Panc1 (cell line): ENCODE data around the gene KDM5A. TPM values are rescaled to one million over a fixed set of nuclear protein-coding genes. Genes with fewer than 3 reads are reported as not detected.
"Not testable (repeated sequence)": the region's sequence is repeated elsewhere in the genome, so short reads cannot be mapped to it uniquely, and the experiment has no call there.

Source experiments
- ATAC-seq: fragments of 200-7000 bp; cut with Tn5 transposase; 2 replicates; pipeline ENCODE4 v1.9.1; 2020; ENCODE audit warnings: mild to moderate bottlenecking, moderate library complexity
- Bru-seq: library from RNA; stranded (reverse); fragments of 400-500 nt; gene quantifications from one replicate; lab custom pipeline; 2021; lab: Mats Ljungman, UMichigan
- BruChase-seq, 2 experiments: library from RNA; stranded (reverse); fragments of 400-500 nt; gene quantifications; one replicate each; lab custom pipeline; 2021; lab: Mats Ljungman, UMichigan
- BruUV-seq: library from RNA; stranded (reverse); fragments of 400-500 nt; replicated peaks from 2 replicates; lab custom pipeline; 2021; lab: Mats Ljungman, UMichigan
- CTCF ChIA-PET: fragments of 300-600 bp; sonication (Branson Sonifier 250); formaldehyde crosslinking; loops from one replicate; lab custom pipeline; 2022; ENCODE audit warnings: antibody characterized with exemption; lab: Charles Lee
- POLR2A ChIA-PET: fragments of 300-600 bp; sonication (Branson Sonifier 250); formaldehyde crosslinking; loops from one replicate; lab custom pipeline; 2022; ENCODE audit warnings: antibody characterized with exemption; lab: Charles Lee
- DNase-seq: peaks from one replicate; pipeline ENCODE4 v3.0.0-alpha.2; 2010; ENCODE audit warnings: low read depth, low spot score
- H3K27ac ChIP-seq: 2 replicates; pipeline ENCODE4 v1.5.1; 2011; ENCODE audit warnings: mild to moderate bottlenecking, low read length, inconsistent platforms
- H3K27me3 ChIP-seq: fragments of 200-500 bp; sonication (Bioruptor generic); 2 replicates; pipeline ENCODE4 v1.6.0; 2014; ENCODE audit warnings: low read length, inconsistent platforms; ENCODE audit not compliant: control insufficient read depth, insufficient read depth
- H3K36me3 ChIP-seq: fragments of 200-500 bp; sonication (Bioruptor generic); 2 replicates; pipeline ENCODE4 v1.5.1; 2014; ENCODE audit warnings: inconsistent platforms, mild to moderate bottlenecking, low read length, moderate library complexity; ENCODE audit not compliant: control insufficient read depth, insufficient read depth
- H3K4me1 ChIP-seq: 2 replicates; pipeline ENCODE4 v1.5.1; 2011; ENCODE audit warnings: inconsistent platforms, mild to moderate bottlenecking, low read length, moderate library complexity; ENCODE audit not compliant: control insufficient read depth, insufficient read depth
- H3K4me3 ChIP-seq, 2 experiments: 2 replicates each; pipeline ENCODE4 v1.5.1; 2011 to 2012; ENCODE audit warnings: low read depth in 2 of 2, low read length in 2 of 2, mild to moderate bottlenecking in 2 of 2, inconsistent platforms in 1 of 2, moderate library complexity in 1 of 2
- H3K9me3 ChIP-seq: fragments of 200-500 bp; sonication (Bioruptor generic); 2 replicates; pipeline ENCODE4 v1.5.1; 2014; ENCODE audit warnings: low read depth, mild to moderate bottlenecking, inconsistent platforms, low read length, moderate library complexity; ENCODE audit not compliant: control insufficient read depth, insufficient read depth
- POLR2AphosphoS5 ChIP-seq: IDR thresholded peaks from 2 replicates; pipeline ENCODE4 v1.6.1; 2012; ENCODE audit warnings: mild to moderate bottlenecking, low read depth, low read length, moderate library complexity
- SIN3A ChIP-seq: IDR thresholded peaks from 2 replicates; pipeline ENCODE4 v1.6.1; 2012; ENCODE audit warnings: low read depth, mild to moderate bottlenecking, low read length, moderate library complexity, borderline replicate concordance; ENCODE audit not compliant: insufficient read depth
- TCF7L2 ChIP-seq: IDR thresholded peaks from 2 replicates; pipeline ENCODE4 v1.6.1; 2011; ENCODE audit warnings: mild to moderate bottlenecking, low read depth, low read length, inconsistent platforms
- in situ Hi-C: cut with HindIII; loops from 2 replicates; pipeline ENCODE4 v1.10.0; 2016; ENCODE audit warnings: low sequenced_read_pairs, low pct_unique_long_range_greater_than_20kb
- intact Hi-C: fragments of 100-400 bp; cut with micrococcal nuclease; formaldehyde crosslinking; loops from one replicate; pipeline ENCODE4 v1.10.0; 2022; ENCODE audit not compliant: unreplicated experiment
- long read RNA-seq: library from polyadenylated mRNA; unstranded; transcript quantifications from one replicate; pipeline ENCODE4 v2.0.0, GENCODE V29; 2021; ENCODE audit not compliant: unreplicated experiment
- polyA plus RNA-seq: library from polyadenylated mRNA; unstranded; fragments of >200 nt; gene quantifications from one replicate; pipeline ENCODE4 v1.2.1, GENCODE V29; 2012; ENCODE audit warnings: missing spikeins; ENCODE audit not compliant: insufficient read length
- total RNA-seq: library from RNA; stranded (reverse); gene quantifications from one replicate; pipeline ENCODE4 v1.2.1, GENCODE V29; 2021; ENCODE audit not compliant: unreplicated experiment
- TF ChIP-seq, protein P1 (sequence below): fragments of 450-650 bp; IDR thresholded peaks from 2 replicates; pipeline ENCODE4 v1.5.1; 2017; ENCODE audit warnings: mild to moderate bottlenecking
- TF ChIP-seq, protein P2 (sequence below), 2 experiments: IDR thresholded peaks; 2 replicates each; pipeline ENCODE4 v1.6.1; 2011 to 2012; ENCODE audit warnings: low read depth in 2 of 2, control low read depth in 1 of 2, low read length in 1 of 2, mild to moderate bottlenecking in 1 of 2, moderate library complexity in 1 of 2; ENCODE audit not compliant: insufficient read depth in 1 of 2

KDM5A gene
- total RNA-seq = 49.0 TPM
- polyA plus RNA-seq = 19.1 TPM
- percentile 82 among the genes with signal in this experiment for Bru-seq, nascent RNA
- percentile 76 among the genes with signal in this experiment for BruChase-seq, experiment 1, labeled RNA remaining after a 2-hour chase
- percentile 78 among the genes with signal in this experiment for BruChase-seq, experiment 2, labeled RNA remaining after a 6-hour chase
- long read RNA-seq, transcript KDM5A-203 (2 exons, 401 nt) = major isoform, 39 of 113 reads
- long read RNA-seq, partial matches to known transcripts = 62 of 113 reads
- long read RNA-seq, other reads (novel, unspliced or antisense) = 12 of 113 reads

DNA sequence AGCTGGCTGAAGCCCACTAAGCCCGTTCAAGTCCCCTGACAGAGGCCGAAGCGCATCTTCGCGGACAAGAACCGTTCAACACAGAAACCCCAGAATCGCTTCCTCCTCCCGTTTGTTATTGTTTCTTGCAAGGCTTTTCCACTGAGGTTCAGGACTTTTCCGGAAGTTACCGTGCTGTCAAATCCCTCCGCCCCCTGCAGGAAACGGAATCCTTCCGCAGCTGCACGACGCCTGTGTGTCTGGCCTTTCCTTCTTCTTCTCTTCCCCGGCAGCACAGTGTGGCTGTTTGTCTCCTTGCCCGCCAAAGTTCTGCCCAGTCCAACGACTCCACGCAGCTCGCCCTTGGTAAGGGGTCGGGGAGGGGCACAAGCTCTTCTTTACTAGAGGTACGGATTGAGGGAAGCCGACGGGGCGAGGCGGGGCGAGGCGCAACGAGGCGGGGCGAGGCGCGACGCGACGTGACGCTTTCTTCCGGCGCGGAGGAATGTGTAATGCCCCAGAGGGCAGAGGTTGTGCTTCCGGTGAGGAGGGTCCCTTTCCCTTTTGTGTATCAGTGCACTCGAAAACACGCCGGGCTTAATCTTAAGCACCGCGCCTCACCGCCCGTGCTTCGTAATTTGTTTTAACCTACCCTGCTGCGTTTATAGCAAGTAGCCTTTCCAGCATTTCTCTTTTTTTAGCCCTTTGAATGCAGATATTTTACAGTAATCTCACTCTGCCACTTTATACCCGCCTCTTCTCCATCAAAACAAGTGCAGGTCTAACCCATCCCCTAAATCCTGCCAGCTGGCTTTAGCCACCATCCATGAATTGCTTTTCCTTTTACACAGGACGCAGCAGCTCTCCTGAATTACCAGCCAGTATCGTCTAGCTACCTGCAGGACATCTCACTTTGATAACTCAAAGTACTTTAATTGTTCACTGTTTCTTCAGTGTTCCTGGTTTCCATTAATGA is at the start of gene KDM5A:
Gene KDM5A, minus strand, starts transcription at position 179 of the 955 bp plus-strand sequence. CDS start 229 bp downstream, outside the sequence.
- ChIA-PET CTCF (no interaction called here), POLR2A (interaction anchor here (1.5 kb wide), 1 partner anchor 12 kb away, joined by 4 read pairs; no protein-coding TSS in a partner anchor)
- intact Hi-C loops (no loop called here), in situ Hi-C loops (no loop called here)
- Histone ChIP-seq H3K4me3 (peak within 1 kb of the TSS; percentile 70 to 90), H3K9me3 (no peaks in the 10 kb centered on the region), H3K27ac (peak within 1 kb of the TSS; percentile 94), H3K36me3 (peaks cover 9% of the 10 kb centered on the region; the same call in 1 of the 2 replicates), H3K27me3 (no peaks in the 10 kb centered on the region), H3K4me1 (peaks cover 5% of the 10 kb centered on the region; the same call in 1 of the 2 replicates)
- TF ChIP-seq POLR2AphosphoS5 = peak; percentile 72
- TF ChIP-seq, protein P1, sequence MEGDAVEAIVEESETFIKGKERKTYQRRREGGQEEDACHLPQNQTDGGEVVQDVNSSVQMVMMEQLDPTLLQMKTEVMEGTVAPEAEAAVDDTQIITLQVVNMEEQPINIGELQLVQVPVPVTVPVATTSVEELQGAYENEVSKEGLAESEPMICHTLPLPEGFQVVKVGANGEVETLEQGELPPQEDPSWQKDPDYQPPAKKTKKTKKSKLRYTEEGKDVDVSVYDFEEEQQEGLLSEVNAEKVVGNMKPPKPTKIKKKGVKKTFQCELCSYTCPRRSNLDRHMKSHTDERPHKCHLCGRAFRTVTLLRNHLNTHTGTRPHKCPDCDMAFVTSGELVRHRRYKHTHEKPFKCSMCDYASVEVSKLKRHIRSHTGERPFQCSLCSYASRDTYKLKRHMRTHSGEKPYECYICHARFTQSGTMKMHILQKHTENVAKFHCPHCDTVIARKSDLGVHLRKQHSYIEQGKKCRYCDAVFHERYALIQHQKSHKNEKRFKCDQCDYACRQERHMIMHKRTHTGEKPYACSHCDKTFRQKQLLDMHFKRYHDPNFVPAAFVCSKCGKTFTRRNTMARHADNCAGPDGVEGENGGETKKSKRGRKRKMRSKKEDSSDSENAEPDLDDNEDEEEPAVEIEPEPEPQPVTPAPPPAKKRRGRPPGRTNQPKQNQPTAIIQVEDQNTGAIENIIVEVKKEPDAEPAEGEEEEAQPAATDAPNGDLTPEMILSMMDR = no peak
- TF ChIP-seq, protein P2, sequence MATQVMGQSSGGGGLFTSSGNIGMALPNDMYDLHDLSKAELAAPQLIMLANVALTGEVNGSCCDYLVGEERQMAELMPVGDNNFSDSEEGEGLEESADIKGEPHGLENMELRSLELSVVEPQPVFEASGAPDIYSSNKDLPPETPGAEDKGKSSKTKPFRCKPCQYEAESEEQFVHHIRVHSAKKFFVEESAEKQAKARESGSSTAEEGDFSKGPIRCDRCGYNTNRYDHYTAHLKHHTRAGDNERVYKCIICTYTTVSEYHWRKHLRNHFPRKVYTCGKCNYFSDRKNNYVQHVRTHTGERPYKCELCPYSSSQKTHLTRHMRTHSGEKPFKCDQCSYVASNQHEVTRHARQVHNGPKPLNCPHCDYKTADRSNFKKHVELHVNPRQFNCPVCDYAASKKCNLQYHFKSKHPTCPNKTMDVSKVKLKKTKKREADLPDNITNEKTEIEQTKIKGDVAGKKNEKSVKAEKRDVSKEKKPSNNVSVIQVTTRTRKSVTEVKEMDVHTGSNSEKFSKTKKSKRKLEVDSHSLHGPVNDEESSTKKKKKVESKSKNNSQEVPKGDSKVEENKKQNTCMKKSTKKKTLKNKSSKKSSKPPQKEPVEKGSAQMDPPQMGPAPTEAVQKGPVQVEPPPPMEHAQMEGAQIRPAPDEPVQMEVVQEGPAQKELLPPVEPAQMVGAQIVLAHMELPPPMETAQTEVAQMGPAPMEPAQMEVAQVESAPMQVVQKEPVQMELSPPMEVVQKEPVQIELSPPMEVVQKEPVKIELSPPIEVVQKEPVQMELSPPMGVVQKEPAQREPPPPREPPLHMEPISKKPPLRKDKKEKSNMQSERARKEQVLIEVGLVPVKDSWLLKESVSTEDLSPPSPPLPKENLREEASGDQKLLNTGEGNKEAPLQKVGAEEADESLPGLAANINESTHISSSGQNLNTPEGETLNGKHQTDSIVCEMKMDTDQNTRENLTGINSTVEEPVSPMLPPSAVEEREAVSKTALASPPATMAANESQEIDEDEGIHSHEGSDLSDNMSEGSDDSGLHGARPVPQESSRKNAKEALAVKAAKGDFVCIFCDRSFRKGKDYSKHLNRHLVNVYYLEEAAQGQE (IDR thresholded peaks at IDR 0.05; ENCODE audit: insufficient read depth in 1 of 2, low read depth in 2 of 2, low read length in 1 of 2) = no peak
- TF ChIP-seq SIN3A = peak; percentile 81; the same call in 1 of the 2 replicates
- TF ChIP-seq TCF7L2 = no peak
- peak; percentile 98 for ATAC-seq
- no TSS peak for BruUV-seq
- peak; percentile 68 for DNase-seq

DNA sequence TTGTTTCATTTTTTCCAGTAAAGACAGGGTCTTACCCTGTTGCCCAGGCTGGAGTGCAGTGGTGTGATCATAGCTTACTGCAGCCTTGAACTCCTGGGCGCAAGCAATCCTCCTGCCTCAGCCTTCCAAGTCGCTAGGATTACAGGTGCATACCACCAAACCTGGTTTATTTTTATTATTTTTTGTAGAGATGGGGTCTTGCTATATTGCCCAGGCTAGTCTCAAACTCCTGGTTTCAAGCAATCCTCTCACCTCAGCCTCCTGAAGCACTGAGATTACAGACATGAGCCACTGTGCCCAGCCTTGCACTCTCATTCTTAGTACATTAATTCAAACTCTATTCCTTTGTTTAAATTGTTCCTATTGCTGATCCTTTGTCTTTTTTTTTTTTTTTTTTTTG is 46.6 kb upstream of the KDM5A start:
- DNase-seq, intact Hi-C loops, BruUV-seq, POLR2A ChIA-PET, ATAC-seq, CTCF ChIA-PET, H3K27ac ChIP-seq, H3K4me3 ChIP-seq, H3K36me3 ChIP-seq, H3K27me3 ChIP-seq, H3K4me1 ChIP-seq, in situ Hi-C loops, H3K9me3 ChIP-seq: not testable (repeated sequence)
